Peyer's patch (tissue), 4 donors: ENCODE results near the gene KIF18B. TPM values are rescaled to one million over a fixed set of nuclear protein-coding genes. Genes with fewer than 3 reads are reported as not detected.
A peak's percentile ranks its signal among the peaks of the same experiment; 100 is the strongest.

Experiments used
- DNase-seq, 3 donors: peaks; one replicate each; pipeline ENCODE4 v3.0.0-alpha.2; 2017 to 2019
- H3K27ac ChIP-seq, 4 donors: fragments of 200-600 bp; sonication (generic); one replicate each; pipeline ENCODE4 v1.5.1; 2016 to 2019
- H3K27me3 ChIP-seq, 2 donors: fragments of 200-600 bp; sonication (generic); one replicate each; pipeline ENCODE4 v1.5.1; 2019
- H3K36me3 ChIP-seq, 3 donors: fragments of 200-600 bp; sonication (generic); one replicate each; pipeline ENCODE4 v1.5.1; 2016 to 2019
- H3K4me1 ChIP-seq, 4 donors: fragments of 200-600 bp; sonication (generic); one replicate each; pipeline ENCODE4 v1.5.1; 2016 to 2019
- H3K4me3 ChIP-seq, 4 donors: fragments of 200-600 bp; sonication (generic); 1 replicate in 3 of 4; 2 replicates in 1 of 4; pipeline ENCODE4 v1.5.1; 2016 to 2019; ENCODE audit warnings: mild to moderate bottlenecking in 1 of 4
- H3K9me3 ChIP-seq, 4 donors: fragments of 200-600 bp; sonication (generic); one replicate each; pipeline ENCODE4 v1.5.1; 2016 to 2019; ENCODE audit warnings: mild to moderate bottlenecking in 1 of 4
- CTCF ChIP-seq, 6 experiments: fragments of 450-650 bp in 4 of 6; fragments of 200-600 bp in 2 of 6; sonication (generic) in 1 of 6; IDR thresholded peaks; one replicate each; pipeline ENCODE4 v1.5.1; 2017 to 2019; ENCODE audit warnings: antibody characterized with exemption in 6 of 6, mild to moderate bottlenecking in 3 of 6, moderate library complexity in 1 of 6
- POLR2A ChIP-seq, 2 donors: fragments of 450-650 bp; IDR thresholded peaks; one replicate each; pipeline ENCODE4 v1.5.1; 2017; ENCODE audit warnings: antibody characterized with exemption in 2 of 2, mild to moderate bottlenecking in 2 of 2, moderate library complexity in 2 of 2
- total RNA-seq, 4 donors: library from RNA; depleted of rRNA; stranded (reverse); fragments of >200 nt; gene quantifications; one replicate each; pipeline ENCODE4 v1.1.0, GENCODE V29; 2016

The KIF18B gene
- total RNA-seq, 4 donors from 2014 or later: 3.4 to 40.4 (median 6.8) TPM

GRCh38 chr17:44915862-44916780 is 31.5 kb downstream of the KIF18B start:
- TF ChIP-seq POLR2A (IDR thresholded peaks at IDR 0.05) (no peak), CTCF (IDR thresholded peaks at IDR 0.05) (no peak)
- Histone ChIP-seq H3K9me3 (no peaks in the 10 kb centered on the region), H3K36me3 (no peaks in the 10 kb centered on the region), H3K4me3 (no peak overlapping the region), H3K4me1 (peaks cover 0 to 7% (median 2%) of the 10 kb centered on the region in 4 donors), H3K27ac (peak overlapping the region in 1 of 4 donors; percentile 5), H3K27me3 (no peaks in the 10 kb centered on the region)
- DNase-seq: peak in 2 of 3 donors; percentile 18 to 21

- Histone ChIP-seq H3K36me3 (no peaks in the 10 kb centered on the region), H3K4me3 (no peak within 1 kb of the TSS), H3K27ac (peak within 1 kb of the TSS in 1 of 4 donors; percentile 5), H3K27me3 (no peaks in the 10 kb centered on the region), H3K9me3 (no peaks in the 10 kb centered on the region), H3K4me1 (peaks cover 0 to 7% (median 2%) of the 10 kb centered on the region in 4 donors)
- no peak for DNase-seq
- TF ChIP-seq CTCF (IDR thresholded peaks at IDR 0.05): no peak
- TF ChIP-seq POLR2A (IDR thresholded peaks at IDR 0.05): no peak
Observed at GRCh38 chr17:44915321-44915726, 32.2 kb downstream of the KIF18B start, which contains the start of gene GFAP. Gene GFAP (minus strand): TSS chr17:44915500. CDS start chr17:44915486, 14 bp downstream.

- Histone ChIP-seq H3K27ac (no peak overlapping the region), H3K36me3 (no peaks in the 10 kb centered on the region), H3K4me1 (peaks cover 0 to 7% (median 2%) of the 10 kb centered on the region in 4 donors), H3K27me3 (no peaks in the 10 kb centered on the region), H3K9me3 (no peaks in the 10 kb centered on the region), H3K4me3 (no peak overlapping the region)
- TF ChIP-seq POLR2A (IDR thresholded peaks at IDR 0.05) (no peak), CTCF (IDR thresholded peaks at IDR 0.05) (no peak)
- DNase-seq: no peak
Observed at GRCh38 chr17:44914698-44915271, 32.8 kb downstream of the KIF18B start.

- DNase-seq: no peak
- Histone ChIP-seq H3K36me3 (no peaks in the 10 kb centered on the region), H3K27ac (no peak overlapping the region), H3K4me1 (peaks cover 0 to 7% (median 2%) of the 10 kb centered on the region in 4 donors), H3K27me3 (no peaks in the 10 kb centered on the region), H3K9me3 (no peaks in the 10 kb centered on the region), H3K4me3 (no peak overlapping the region)
- no peak for TF ChIP-seq POLR2A (IDR thresholded peaks at IDR 0.05)
- no peak for TF ChIP-seq CTCF (IDR thresholded peaks at IDR 0.05)
Observed at GRCh38 chr17:44914148-44914547, 33.4 kb downstream of the KIF18B start.

GRCh38 chr17:44913676-44914075 is 33.9 kb downstream of the KIF18B start:
- peaks cover 0 to 7% (median 2%) of the 10 kb centered on the region in 4 donors for H3K4me1 ChIP-seq
- H3K9me3 ChIP-seq: no peaks in the 10 kb centered on the region
- no peaks in the 10 kb centered on the region for H3K36me3 ChIP-seq
- no peak overlapping the region for H3K4me3 ChIP-seq
- H3K27me3 ChIP-seq: no peaks in the 10 kb centered on the region
- H3K27ac ChIP-seq: no peak overlapping the region
- TF ChIP-seq CTCF (IDR thresholded peaks at IDR 0.05) (no peak), POLR2A (IDR thresholded peaks at IDR 0.05) (no peak)
- DNase-seq: no peak
